Lower leg skin (tissue), 4 donors: ENCODE measurements around the gene WWTR1. TPM values are rescaled to one million over a fixed set of nuclear protein-coding genes. Genes with fewer than 3 reads are reported as not detected.

ENCODE experiments used
- DNase-seq, 2 donors: peaks; one replicate each; pipeline ENCODE4 v3.0.0-alpha.2; 2019; ENCODE audit warnings: low spot score in 2 of 2
- H3K4me3 ChIP-seq: fragments of 200-600 bp; sonication (generic); 2 replicates; pipeline ENCODE4 v1.5.1; 2017; ENCODE audit warnings: mild to moderate bottlenecking, low read depth; ENCODE audit not compliant: poor library complexity, severe bottlenecking
- POLR2A ChIP-seq, 2 donors: fragments of 450-650 bp; IDR thresholded peaks; one replicate each; pipeline ENCODE4 v1.6.1; 2016 to 2017; ENCODE audit warnings: antibody characterized with exemption in 2 of 2, mild to moderate bottlenecking in 1 of 2, moderate library complexity in 1 of 2
- WGBS, 2 donors: methylation state at CpG; one replicate each; pipeline ENCODE4 v1.1.5; 2018; 5-methylcytosine and 5-hydroxymethylcytosine counted together
- intact Hi-C: fragments of 100-400 bp; cut with DNase I; formaldehyde crosslinking; loops from one replicate; pipeline ENCODE4 v1.15.0; 2023; ENCODE audit warnings: low total_unique reads
- total RNA-seq, 4 donors: library from RNA; depleted of rRNA; stranded (reverse); fragments of >200 nt; gene quantifications; one replicate each; pipeline ENCODE4 v1.1.0, GENCODE V29; 2016
- TF ChIP-seq, protein P1 (sequence below), 3 donors: fragments of 450-650 bp; IDR thresholded peaks; one replicate each; pipeline ENCODE4 v1.5.1; 2016; ENCODE audit warnings: antibody characterized with exemption in 3 of 3, mild to moderate bottlenecking in 3 of 3, moderate library complexity in 2 of 3

Gene WWTR1
- total RNA-seq, 4 donors from 2014 or later = 52.4 to 78.1 (median 56.1) TPM

DNA sequence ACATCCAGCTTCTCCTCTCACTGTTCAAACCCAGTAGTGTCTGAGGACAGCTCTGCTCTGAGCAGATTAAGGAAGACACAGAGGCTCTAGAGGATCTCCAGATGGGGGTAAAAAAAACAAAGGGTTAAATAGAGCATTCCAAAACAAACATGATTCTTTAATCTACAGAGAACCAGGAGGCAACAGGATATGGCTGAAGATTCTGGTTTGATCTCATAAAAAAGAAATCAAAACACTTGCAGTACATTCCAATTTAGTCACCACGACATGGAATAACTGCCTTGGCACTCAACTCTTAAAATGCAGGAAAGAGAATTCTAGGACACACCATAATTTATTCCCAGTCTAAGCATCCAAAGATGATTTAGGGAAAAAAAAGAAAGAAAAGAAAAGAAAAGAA is 151.3 kb downstream of the WWTR1 start:
- no peak for TF ChIP-seq POLR2A (IDR thresholded peaks at IDR 0.05)
- 15 to 41% methylated on average over 1 of the region's 1 CpG for WGBS, 2 donors
- intact Hi-C loops = no loop called here
- no peak for DNase-seq
- no peak overlapping the region for H3K4me3 ChIP-seq

DNA sequence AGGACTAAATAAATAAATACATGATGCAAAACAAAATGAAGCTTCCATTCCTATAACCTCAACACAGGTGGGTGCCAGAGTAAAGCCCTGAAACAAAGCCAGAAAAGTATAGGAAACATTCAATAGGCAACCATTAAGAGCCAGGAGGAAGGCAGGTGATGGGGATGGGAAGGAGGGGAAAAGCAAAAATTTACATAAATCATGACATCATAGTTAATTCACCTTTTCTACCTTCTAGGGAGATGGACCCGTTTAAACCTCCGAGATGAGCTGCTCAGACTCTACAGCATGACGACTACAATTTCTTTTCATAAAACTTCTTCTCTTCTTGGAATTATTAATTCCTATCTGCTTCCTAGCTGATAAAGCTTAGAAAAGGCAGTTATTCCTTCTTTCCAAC is 155.4 kb downstream of the WWTR1 start:
- 65 to 78% methylated on average over 3 of the region's 3 CpGs for WGBS, 2 donors
- intact Hi-C loops = no loop called here

DNA sequence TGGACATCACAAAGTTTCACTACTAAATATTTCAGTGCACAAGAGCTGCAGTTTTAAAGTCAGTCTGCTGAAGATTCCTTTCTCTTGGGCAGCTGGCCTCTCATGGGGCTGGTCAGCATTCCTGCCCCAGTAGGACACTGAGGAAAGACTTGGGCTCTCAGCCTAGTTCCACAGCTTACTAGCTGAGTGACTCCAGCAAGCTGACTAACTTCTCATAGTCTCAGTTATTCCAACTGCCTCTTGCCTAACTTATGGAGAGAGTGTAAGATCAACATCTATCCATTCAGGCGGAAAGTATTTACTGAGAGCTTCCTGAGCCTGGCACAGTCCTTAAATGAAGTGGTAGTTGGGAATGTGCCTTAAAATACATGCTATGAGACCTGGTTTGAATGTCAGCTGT is 156.3 kb downstream of the WWTR1 start:
- H3K4me3 ChIP-seq = no peak overlapping the region
- TF ChIP-seq POLR2A (IDR thresholded peaks at IDR 0.05) = no peak
- TF ChIP-seq, protein P1, sequence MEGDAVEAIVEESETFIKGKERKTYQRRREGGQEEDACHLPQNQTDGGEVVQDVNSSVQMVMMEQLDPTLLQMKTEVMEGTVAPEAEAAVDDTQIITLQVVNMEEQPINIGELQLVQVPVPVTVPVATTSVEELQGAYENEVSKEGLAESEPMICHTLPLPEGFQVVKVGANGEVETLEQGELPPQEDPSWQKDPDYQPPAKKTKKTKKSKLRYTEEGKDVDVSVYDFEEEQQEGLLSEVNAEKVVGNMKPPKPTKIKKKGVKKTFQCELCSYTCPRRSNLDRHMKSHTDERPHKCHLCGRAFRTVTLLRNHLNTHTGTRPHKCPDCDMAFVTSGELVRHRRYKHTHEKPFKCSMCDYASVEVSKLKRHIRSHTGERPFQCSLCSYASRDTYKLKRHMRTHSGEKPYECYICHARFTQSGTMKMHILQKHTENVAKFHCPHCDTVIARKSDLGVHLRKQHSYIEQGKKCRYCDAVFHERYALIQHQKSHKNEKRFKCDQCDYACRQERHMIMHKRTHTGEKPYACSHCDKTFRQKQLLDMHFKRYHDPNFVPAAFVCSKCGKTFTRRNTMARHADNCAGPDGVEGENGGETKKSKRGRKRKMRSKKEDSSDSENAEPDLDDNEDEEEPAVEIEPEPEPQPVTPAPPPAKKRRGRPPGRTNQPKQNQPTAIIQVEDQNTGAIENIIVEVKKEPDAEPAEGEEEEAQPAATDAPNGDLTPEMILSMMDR (IDR thresholded peaks at IDR 0.05) = no peak
- DNase-seq = no peak
- WGBS, 2 donors = 95 to 100% methylated on average over 1 of the region's 1 CpG
- intact Hi-C loops = no loop called here

More for the DNA sequence above, 155.4 kb downstream of the WWTR1 start:
- H3K4me3 ChIP-seq = no peak overlapping the region
- TF ChIP-seq, protein P1 (IDR thresholded peaks at IDR 0.05) = no peak
- TF ChIP-seq POLR2A (IDR thresholded peaks at IDR 0.05) = no peak
- no peak for DNase-seq

DNA sequence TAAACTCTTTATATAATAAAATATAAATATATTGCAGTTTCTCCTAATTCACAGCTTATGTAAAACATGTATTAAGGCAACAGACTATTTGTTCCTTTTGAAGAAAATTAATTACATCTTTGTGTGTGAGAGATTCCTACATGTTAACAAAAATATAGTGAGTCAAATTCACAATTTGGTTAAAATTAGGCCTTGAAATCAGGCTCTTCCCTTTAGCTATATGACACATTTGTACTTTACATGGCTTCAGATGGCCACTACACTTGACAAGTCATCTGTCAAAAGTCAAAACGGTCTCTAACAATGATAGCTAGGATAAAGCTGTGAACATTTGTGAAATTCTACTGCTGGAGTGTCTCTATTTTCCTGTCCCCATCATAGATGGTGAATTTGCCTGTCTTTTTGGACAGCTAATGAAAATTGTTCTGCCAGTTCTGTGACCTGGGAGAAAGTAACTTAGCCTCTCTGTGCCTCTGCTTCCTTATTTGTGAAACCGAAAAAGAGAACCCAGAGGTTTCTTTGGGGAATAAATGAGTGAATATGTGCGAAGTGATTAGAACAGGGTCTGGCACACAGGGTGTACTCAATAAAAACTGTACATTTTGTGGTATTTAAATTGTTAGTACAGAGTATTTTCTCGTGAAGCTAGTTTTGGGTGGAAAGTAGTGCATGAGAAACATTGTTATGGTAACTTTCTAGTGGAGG is 159.7 kb downstream of the WWTR1 start:
- DNase-seq = no peak
- H3K4me3 ChIP-seq = no peak overlapping the region
- WGBS, 2 donors = 59 to 68% methylated on average over 4 of the region's 4 CpGs
- TF ChIP-seq, protein P1 (IDR thresholded peaks at IDR 0.05) = no peak
- TF ChIP-seq POLR2A (IDR thresholded peaks at IDR 0.05) = no peak
- intact Hi-C loops = no loop called here

DNA sequence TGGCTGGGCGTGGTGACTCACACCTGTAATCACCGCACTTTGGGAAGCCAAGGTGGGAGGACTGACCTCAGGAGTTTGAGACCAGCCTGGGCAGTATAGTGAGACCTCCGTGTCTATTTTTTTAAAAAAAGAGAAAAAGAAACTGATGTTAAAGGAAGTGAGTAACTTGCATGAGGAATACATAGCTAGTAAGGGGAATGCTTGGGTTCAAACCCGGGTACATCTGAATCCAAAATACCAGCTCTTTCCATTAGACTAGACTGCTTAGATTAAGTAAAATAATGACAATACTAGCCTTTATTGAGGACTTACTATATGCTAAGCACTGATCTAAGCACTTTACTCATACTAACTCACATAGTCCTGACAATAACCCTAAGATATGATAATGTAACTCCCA is 160.9 kb downstream of the WWTR1 start:
- 87 to 93% methylated on average over 4 of the region's 4 CpGs for WGBS, 2 donors
- DNase-seq = no peak
- TF ChIP-seq POLR2A (IDR thresholded peaks at IDR 0.05) = no peak
- TF ChIP-seq, protein P1 (IDR thresholded peaks at IDR 0.05) = no peak
- no peak overlapping the region for H3K4me3 ChIP-seq
- intact Hi-C loops = no loop called here

DNA sequence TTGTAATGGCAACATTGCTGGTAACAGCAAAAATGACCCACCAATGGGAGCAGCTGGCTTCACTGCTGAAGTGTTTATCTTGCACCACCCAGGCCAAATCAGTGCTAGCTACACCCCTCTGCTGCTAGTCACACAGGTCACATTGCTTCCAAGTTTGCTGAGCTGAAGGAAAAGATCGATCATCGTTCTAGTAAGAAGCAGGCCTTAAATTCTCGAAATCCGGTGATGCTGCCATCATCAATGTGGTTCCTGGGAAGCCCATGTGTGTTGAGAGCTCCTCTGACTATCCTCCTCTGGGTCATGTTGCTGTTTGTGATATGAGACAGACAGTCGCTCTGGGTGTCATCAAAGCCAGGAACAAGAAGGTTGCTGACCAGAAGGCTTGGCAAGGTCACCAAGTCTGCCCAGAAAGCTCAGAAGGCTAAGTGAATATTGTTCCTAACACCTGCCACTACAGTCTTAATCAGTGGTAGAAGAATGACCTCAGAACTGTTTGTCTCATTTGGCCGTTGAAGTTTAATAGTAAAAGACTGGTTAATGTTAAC is 162.2 kb downstream of the WWTR1 start:
- TF ChIP-seq POLR2A (IDR thresholded peaks at IDR 0.05) = no peak
- TF ChIP-seq, protein P1 (IDR thresholded peaks at IDR 0.05) = no peak
- intact Hi-C loops = no loop called here
- no peak for DNase-seq
- no peak overlapping the region for H3K4me3 ChIP-seq
- WGBS, 2 donors = 89 to 95% methylated on average over 6 of the region's 6 CpGs
